Occipital lobe (tissue), 2 donors: ENCODE data around the gene SPP1. TPM values are rescaled to one million over a fixed set of nuclear protein-coding genes. Genes with fewer than 3 reads are reported as not detected.
A peak's percentile ranks its signal among the peaks of the same experiment; 100 is the strongest.

ENCODE experiments used
- DNase-seq: peaks from one replicate; lab custom pipeline; 2025; lab: John Stamatoyannopoulos, UW
- total RNA-seq: library from RNA; depleted of rRNA; stranded (reverse); fragments of >200 nt; gene quantifications from one replicate; pipeline ENCODE4 v1.2.3, GENCODE V29; 2014

The SPP1 gene
- total RNA-seq, 1 donor from 2014 or later: 190 TPM

DNA sequence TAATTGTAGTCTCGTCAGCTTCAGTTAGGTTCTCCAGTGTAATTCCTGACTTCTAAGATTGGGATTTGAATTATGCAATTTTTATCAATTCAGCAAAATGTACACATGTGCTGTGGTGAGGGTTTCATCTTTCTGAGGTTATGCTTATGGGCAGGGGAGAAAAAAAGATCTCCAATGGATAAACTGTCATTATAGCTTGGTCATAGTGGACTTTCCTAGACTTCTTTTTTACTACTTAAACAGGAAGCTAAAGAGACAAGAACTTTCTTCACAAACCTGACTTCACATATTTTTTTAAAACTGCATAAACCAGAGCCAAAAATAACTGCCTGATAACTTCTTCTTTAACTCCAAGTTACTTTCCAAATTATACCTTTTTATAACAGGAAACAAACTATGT is 21.7 kb upstream of the SPP1 start:
- no peak for DNase-seq

DNA sequence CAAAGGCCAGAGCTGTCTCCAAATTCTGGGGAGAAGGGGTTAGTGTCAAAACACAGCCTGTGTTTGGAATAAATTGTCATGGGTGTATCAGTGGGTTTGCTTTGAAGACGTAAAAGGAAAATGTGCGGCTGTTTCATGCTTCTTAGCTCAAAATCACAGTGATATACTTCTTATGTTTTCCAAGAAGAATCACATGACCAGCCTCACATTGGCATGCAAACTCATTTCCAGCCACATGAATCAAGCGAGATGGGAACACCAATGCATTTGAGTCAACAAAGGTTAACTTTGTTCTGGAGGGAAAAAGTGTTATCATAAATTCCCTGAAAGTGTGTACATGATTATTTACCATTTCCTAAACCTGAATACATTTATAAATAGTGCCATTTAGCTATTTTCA is 19.0 kb upstream of the SPP1 start:
- DNase-seq: no peak

DNA sequence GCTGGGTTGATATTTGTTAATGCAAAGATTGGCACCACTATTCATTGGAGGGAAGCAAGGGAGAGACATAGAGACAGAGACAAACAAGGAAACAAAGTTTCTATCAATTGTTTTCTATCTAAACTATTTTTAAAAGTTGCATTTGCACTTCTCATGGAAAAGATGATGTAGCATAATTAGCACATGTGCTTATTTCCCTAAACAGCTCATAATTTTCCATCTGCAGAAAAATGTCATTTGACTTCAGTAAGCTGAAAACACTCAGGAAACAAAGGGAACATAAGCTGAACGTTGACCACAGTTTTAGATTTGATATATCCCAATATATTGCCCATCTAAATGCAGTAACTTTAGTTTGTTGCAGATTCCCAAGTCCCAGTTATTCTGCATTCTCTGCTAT is 18.5 kb upstream of the SPP1 start:
- DNase-seq: no peak

GRCh38 chr4:87961993-87962392 is 13.5 kb upstream of the SPP1 start:
- DNase-seq: no peak

GRCh38 chr4:87962398-87963146 is 12.9 kb upstream of the SPP1 start:
- no peak for DNase-seq

GRCh38 chr4:87965501-87965975 is 10.0 kb upstream of the SPP1 start:
- DNase-seq: no peak

DNA sequence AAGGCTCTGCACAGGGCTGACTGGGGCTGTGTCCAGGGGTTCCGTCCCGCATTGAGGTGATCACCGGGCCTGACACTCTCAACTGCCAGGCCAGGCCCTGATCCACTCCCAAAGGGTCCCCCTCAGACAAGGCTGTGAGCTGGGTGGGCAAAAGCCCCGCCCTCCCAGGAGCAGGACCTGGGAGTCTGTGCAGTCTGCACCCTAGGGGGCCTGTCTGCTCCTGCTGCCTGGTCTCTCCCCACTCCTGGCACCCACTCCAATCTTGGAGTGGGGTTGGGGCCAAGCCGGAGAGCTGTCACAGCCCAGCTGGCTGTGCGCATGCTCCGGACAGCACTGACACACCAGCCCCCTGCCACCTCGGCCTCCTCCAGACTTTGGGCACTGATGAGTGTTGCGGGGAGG is 9.4 kb upstream of the SPP1 start:
- DNase-seq: no peak

DNA sequence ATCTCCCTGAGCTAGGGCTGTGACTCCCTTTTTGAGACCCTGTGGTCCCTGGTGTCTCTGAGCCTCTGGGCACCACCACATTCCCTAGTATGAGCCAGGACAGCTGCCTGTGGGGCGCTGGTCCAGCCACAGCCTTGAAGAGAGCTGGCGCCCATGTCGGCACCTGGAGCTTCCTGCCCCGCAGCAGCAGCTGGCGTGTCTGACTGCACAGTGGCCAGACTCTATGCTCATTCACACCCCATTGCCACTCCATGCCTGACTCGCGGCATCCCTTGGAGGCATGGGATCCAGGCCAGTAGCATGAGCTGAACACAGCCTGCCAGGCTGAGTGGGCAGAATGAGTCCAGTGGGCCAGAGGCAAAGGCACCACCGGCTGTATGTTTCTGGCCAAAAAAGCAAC is 8.3 kb upstream of the SPP1 start:
- no peak for DNase-seq

- no peak for DNase-seq
These were observed 5.4 kb upstream of the SPP1 start for GRCh38 chr4:87970121-87970520.

GRCh38 chr4:87971866-87972265 is 3.6 kb upstream of the SPP1 start:
- DNase-seq: no peak

DNA sequence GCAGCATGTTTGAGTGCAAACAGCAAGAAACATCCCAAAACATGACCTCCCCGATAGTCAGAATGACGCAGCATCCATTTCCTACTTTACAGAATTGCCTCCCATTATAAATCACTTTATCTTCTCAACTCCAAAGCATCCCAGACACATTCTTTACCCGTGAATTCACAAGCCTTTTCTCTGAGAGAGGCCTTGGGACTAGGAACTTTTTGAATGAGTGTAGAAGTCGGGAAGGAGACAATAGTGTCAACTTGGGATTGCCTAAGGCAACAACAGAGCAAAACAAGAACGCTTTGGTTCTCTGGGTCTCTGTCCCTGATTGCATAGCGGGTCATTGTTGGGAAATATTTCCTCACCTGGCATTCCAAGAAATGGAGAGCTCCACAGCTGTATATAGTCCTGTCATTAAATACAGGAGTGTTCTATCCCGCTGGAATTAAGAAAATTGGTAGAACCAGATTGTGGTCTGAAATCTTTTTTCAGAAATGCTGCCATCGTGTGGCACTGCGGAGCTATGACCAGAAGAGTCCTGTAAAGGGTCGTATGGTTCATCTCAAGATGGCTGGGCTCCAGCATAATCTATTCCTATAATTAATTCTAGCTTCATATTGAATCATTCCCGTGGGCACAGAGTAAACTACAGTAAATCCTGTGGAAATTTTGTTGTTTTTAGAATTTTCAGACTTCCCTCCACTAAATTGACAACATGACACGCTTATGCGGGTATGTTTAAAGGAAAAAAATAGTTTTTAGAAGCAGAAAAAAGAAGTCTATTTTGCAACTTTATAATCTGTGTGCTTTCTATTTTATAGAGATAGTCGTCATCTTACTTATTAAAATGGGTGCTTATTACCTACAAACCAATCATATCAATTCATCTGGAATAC is 2.0 kb upstream of the SPP1 start:
- DNase-seq: peak; percentile 12

DNA sequence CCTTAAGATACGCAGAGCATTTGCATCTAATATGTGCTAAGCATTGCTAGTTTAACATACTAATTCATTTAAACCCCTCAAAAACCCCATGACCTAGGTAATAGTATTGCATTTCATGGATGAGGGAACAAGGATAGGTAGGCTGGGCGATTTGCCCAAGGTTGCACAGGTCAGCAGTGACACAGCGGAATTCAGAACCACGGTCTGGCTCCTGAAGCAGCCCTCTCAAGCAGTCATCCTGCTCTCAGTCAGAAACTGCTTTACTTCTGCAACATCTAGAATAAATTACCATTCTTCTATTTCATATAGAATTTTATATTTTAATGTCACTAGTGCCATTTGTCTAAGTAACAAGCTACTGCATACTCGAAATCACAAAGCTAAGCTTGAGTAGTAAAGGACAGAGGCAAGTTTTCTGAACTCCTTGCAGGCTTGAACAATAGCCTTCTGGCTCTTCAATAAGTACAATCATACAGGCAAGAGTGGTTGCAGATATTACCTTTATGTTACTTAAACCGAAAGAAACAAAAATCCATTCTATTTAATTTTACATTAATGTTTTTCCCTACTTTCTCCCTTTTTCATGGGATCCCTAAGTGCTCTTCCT is 555 bp upstream of the SPP1 start:
- no peak for DNase-seq

DNA sequence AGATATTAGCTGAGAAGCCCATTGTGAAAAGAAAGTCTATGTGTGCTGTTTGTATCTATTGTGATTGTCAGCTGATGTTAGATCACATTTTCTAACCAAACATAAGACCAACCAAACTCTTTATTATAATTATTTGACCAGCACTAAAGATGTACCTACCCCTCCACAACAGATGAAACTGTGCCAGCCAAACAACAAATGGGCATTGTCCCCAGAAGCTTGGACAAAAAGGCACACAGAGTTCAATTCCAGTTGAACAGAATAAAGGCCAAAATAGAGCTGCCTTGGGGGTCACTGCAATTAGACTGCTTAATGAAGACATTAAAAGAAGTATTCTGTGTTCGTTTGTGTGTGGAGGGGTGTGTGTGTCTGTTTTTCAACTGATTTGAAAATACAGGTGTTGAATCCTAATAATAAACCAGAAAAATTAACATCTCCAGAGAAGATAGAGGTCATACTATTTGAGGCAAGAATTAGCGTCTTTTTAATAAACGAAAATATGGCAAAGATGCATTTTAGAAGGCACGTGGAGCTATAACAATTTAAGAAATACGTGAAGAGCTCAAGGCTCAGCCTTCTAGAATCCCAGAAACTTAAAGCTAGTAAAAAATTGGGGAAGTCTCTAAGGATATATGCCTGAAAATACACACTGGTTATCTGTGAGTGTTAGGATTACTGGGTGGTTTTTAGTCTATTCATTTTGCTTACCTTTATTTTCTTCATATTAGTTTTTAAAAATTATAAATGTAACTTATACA is 2.2 kb downstream of the SPP1 start:
- DNase-seq: peak; percentile 23

GRCh38 chr4:87978681-87979080 is 3.2 kb downstream of the SPP1 start:
- no peak for DNase-seq

GRCh38 chr4:87979810-87980209 is 4.3 kb downstream of the SPP1 start:
- DNase-seq: no peak

DNA sequence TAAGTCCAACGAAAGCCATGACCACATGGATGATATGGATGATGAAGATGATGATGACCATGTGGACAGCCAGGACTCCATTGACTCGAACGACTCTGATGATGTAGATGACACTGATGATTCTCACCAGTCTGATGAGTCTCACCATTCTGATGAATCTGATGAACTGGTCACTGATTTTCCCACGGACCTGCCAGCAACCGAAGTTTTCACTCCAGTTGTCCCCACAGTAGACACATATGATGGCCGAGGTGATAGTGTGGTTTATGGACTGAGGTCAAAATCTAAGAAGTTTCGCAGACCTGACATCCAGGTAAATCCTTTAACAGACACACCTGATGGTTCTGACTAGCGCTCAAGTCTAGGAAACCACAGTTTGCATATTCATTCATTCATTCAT is 6.0 kb downstream of the SPP1 start:
- DNase-seq: no peak

GRCh38 chr4:87982036-87982435 is 6.5 kb downstream of the SPP1 start:
- no peak for DNase-seq

DNA sequence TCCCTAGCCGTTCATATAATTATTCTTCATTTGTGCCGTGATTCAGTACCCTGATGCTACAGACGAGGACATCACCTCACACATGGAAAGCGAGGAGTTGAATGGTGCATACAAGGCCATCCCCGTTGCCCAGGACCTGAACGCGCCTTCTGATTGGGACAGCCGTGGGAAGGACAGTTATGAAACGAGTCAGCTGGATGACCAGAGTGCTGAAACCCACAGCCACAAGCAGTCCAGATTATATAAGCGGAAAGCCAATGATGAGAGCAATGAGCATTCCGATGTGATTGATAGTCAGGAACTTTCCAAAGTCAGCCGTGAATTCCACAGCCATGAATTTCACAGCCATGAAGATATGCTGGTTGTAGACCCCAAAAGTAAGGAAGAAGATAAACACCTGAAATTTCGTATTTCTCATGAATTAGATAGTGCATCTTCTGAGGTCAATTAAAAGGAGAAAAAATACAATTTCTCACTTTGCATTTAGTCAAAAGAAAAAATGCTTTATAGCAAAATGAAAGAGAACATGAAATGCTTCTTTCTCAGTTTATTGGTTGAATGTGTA is 7.0 kb downstream of the SPP1 start:
- no peak for DNase-seq

- DNase-seq: no peak
These were observed 8.5 kb downstream of the SPP1 start for GRCh38 chr4:87983996-87984395.

DNA sequence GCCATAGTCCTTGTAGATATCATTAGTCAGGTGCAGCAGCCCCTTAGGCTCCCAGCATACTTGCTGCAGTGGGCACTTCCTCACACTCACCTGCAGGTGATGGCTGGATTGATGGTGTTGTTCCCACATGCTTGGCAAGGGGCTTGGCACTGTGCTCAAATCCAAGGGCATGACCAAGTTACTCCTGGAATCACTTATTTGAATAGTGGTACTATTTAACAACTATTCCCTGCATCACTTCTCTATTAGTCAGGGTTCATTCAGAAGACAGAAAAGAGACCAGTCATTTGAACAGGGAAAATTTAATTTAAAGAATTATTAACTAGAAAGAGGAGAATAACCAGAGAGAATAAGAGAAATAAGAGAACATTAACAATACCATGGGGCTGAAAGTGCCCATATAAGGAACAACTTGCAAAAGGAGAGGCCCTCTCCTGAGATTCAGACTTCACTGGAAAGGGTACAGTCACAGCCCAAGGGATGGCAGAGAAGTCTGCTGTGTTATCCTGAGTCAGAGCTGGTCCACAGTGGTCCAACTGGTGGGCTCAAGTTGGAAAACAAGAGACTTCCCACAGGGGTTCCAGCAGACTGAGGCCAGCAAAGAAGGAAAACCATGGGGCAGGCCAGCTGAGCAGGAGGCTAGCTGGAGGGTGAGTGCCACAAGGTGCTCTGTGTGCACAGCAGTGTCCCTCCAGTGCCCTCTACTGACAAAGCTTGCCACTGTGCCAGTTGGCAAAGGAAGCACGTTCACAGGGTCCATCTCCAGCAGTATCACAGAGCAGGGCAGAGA is 9.8 kb downstream of the SPP1 start:
- peak; percentile 39 for DNase-seq

GRCh38 chr4:87985887-87986200 is 10.3 kb downstream of the SPP1 start:
- DNase-seq: no peak
